ENCODE measurements around the gene ABTB2.

Gene ABTB2

DNA sequence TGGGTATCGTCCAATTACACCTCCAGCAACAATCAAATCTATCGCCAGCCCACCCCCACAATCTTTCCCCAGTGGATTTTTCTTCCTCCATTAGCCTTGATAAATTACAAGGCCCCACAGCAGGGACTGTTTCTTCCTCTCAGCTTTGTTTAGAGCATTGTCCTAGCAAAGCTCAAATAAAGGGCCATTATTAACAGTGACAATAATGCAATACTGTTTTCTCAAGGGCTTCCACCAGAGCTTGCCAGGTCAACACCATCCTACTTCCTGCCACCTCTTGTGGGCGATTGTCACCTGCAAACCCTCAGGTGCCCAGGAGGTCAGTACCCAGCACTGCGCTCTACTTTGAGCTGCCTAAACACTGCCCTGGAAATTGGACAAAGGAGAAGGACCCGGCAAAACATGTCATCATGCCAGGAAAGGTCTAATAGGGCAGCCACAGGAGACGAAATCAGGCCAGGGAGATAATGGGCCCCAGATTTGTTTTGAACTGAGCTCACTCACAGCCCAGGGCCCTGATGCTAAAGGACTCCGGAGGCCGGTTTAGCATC lies 95.2 kb downstream of the ABTB2 start:
- no peak for DNase-seq (ENCODE audit: low read depth in 1 of 2, low spot score in 1 of 2)
- Histone ChIP-seq H3K27ac (replicated peaks) (no peak overlapping the region), H3K4me3 (replicated peaks; ENCODE audit: insufficient read depth, low read length) (no peak overlapping the region), H3K27me3 (ENCODE audit: insufficient read depth, poor library complexity, severe bottlenecking) (no peaks in the 10 kb centered on the region)
- TF ChIP-seq POLR2AphosphoS5 (IDR thresholded peaks at IDR 0.05; ENCODE audit: low read depth) = no peak
- no peak for TF ChIP-seq GABPA (IDR thresholded peaks at IDR 0.05; ENCODE audit: low read depth)
- TF ChIP-seq, protein P1, sequence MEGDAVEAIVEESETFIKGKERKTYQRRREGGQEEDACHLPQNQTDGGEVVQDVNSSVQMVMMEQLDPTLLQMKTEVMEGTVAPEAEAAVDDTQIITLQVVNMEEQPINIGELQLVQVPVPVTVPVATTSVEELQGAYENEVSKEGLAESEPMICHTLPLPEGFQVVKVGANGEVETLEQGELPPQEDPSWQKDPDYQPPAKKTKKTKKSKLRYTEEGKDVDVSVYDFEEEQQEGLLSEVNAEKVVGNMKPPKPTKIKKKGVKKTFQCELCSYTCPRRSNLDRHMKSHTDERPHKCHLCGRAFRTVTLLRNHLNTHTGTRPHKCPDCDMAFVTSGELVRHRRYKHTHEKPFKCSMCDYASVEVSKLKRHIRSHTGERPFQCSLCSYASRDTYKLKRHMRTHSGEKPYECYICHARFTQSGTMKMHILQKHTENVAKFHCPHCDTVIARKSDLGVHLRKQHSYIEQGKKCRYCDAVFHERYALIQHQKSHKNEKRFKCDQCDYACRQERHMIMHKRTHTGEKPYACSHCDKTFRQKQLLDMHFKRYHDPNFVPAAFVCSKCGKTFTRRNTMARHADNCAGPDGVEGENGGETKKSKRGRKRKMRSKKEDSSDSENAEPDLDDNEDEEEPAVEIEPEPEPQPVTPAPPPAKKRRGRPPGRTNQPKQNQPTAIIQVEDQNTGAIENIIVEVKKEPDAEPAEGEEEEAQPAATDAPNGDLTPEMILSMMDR (IDR thresholded peaks at IDR 0.05; ENCODE audit: insufficient read depth, low read length) = no peak
- no peak for TF ChIP-seq SPI1 (IDR thresholded peaks at IDR 0.05; ENCODE audit: borderline replicate concordance, low read depth)

DNA sequence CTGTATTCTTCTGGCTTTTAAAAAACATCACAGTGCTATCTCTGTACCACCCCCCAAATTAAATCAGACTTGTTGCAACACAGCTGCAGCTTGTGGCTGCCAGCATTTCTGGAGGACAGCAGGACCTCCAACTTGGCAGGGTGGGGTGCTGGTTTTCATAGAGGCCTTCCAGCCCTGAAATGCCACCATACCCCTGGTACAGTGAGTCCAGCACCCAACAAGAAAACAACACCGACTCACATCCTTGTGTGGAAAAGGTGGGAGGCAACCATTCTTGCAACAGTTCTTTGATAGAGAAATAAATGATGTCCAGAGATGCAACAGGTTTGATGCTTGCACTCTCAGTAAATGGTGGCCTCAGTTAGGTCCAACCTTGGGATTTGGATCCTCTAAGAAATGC lies 96.0 kb downstream of the ABTB2 start:
- TF ChIP-seq, protein P2, sequence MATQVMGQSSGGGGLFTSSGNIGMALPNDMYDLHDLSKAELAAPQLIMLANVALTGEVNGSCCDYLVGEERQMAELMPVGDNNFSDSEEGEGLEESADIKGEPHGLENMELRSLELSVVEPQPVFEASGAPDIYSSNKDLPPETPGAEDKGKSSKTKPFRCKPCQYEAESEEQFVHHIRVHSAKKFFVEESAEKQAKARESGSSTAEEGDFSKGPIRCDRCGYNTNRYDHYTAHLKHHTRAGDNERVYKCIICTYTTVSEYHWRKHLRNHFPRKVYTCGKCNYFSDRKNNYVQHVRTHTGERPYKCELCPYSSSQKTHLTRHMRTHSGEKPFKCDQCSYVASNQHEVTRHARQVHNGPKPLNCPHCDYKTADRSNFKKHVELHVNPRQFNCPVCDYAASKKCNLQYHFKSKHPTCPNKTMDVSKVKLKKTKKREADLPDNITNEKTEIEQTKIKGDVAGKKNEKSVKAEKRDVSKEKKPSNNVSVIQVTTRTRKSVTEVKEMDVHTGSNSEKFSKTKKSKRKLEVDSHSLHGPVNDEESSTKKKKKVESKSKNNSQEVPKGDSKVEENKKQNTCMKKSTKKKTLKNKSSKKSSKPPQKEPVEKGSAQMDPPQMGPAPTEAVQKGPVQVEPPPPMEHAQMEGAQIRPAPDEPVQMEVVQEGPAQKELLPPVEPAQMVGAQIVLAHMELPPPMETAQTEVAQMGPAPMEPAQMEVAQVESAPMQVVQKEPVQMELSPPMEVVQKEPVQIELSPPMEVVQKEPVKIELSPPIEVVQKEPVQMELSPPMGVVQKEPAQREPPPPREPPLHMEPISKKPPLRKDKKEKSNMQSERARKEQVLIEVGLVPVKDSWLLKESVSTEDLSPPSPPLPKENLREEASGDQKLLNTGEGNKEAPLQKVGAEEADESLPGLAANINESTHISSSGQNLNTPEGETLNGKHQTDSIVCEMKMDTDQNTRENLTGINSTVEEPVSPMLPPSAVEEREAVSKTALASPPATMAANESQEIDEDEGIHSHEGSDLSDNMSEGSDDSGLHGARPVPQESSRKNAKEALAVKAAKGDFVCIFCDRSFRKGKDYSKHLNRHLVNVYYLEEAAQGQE (IDR thresholded peaks at IDR 0.05; ENCODE audit: insufficient replicate concordance, low read depth) = no peak
- TF ChIP-seq, protein P1 (IDR thresholded peaks at IDR 0.05; ENCODE audit: insufficient read depth, low read length) = no peak
- TF ChIP-seq SPI1 (IDR thresholded peaks at IDR 0.05; ENCODE audit: borderline replicate concordance, low read depth) (no peak), GABPA (IDR thresholded peaks at IDR 0.05; ENCODE audit: low read depth) (no peak), POLR2AphosphoS5 (IDR thresholded peaks at IDR 0.05; ENCODE audit: low read depth) (no peak)
- DNase-seq (ENCODE audit: low read depth in 1 of 2, low spot score in 1 of 2) = no peak
- Histone ChIP-seq H3K27me3 (ENCODE audit: insufficient read depth, poor library complexity, severe bottlenecking) (no peaks in the 10 kb centered on the region), H3K4me3 (replicated peaks; ENCODE audit: insufficient read depth, low read length) (no peak overlapping the region), H3K27ac (replicated peaks) (no peak overlapping the region)

DNA sequence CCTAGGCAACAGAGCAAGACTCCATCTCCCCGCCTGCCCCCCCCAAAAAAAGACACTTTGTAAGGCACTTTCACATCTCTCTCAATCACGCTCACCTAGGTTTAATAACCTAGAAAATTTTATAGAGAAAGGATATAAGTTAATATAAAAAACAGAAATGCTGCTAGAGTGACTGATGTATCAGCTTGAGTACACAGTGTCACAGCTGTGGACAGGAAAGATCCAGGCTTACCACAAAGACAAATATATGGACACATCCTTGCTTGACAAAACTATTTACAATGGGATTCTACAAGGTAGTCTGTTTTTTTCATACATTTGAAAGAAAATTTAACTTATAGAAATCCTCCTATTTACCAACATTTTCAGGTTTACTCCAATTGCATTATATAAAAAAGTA lies 96.7 kb downstream of the ABTB2 start:
- H3K4me3 ChIP-seq (replicated peaks; ENCODE audit: insufficient read depth, low read length) = no peak overlapping the region
- no peak for TF ChIP-seq GABPA (IDR thresholded peaks at IDR 0.05; ENCODE audit: low read depth)
- TF ChIP-seq, protein P1 (IDR thresholded peaks at IDR 0.05; ENCODE audit: insufficient read depth, low read length) = no peak
- no peak for TF ChIP-seq POLR2AphosphoS5 (IDR thresholded peaks at IDR 0.05; ENCODE audit: low read depth)
- TF ChIP-seq, protein P2 (IDR thresholded peaks at IDR 0.05; ENCODE audit: insufficient replicate concordance, low read depth) = no peak
- no peaks in the 10 kb centered on the region for H3K27me3 ChIP-seq (ENCODE audit: insufficient read depth, poor library complexity, severe bottlenecking)
- DNase-seq (ENCODE audit: low read depth in 1 of 2, low spot score in 1 of 2) = no peak
- no peak overlapping the region for H3K27ac ChIP-seq (replicated peaks)

DNA sequence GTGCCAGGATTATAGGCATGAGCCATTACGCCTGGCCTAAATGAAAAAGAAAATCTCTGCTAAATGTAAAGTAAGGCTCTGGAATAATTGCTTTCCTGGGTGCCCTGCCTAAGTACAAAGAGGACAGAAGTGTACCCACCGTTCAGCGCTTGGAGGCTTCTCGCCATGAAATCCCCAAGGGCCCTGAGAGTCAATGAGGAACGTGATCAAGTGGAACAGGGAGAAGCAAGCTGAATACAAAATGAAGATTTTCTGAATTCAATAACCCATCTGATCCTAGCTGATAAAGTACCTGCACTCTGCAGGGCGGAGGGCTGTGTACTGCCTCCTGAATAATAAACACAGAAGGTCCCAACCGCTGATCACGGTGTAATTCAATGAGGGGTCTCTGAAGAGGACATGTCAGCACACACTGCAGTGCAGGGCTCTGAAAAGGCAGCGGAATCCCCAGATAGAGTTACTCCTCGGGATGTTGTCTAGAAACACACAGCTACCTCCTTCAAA lies 97.7 kb downstream of the ABTB2 start:
- TF ChIP-seq GABPA (IDR thresholded peaks at IDR 0.05; ENCODE audit: low read depth) = no peak
- no peak for TF ChIP-seq SPI1 (IDR thresholded peaks at IDR 0.05; ENCODE audit: borderline replicate concordance, low read depth)
- TF ChIP-seq, protein P1 (IDR thresholded peaks at IDR 0.05; ENCODE audit: insufficient read depth, low read length) = no peak
- TF ChIP-seq, protein P2 (IDR thresholded peaks at IDR 0.05; ENCODE audit: insufficient replicate concordance, low read depth) = no peak
- TF ChIP-seq POLR2AphosphoS5 (IDR thresholded peaks at IDR 0.05; ENCODE audit: low read depth) = no peak
- no peak overlapping the region for H3K27ac ChIP-seq (replicated peaks)
- H3K27me3 ChIP-seq (ENCODE audit: insufficient read depth, poor library complexity, severe bottlenecking) = no peaks in the 10 kb centered on the region
- DNase-seq (ENCODE audit: low read depth in 1 of 2, low spot score in 1 of 2) = no peak
- no peak overlapping the region for H3K4me3 ChIP-seq (replicated peaks; ENCODE audit: insufficient read depth, low read length)
